SK-N-SH (cell line): Measurements from ENCODE around the gene TMTC2. TPM values are rescaled to one million over a fixed set of nuclear protein-coding genes. Genes with fewer than 3 reads are reported as not detected.

Experiments used
- CTCF ChIA-PET: fragments of 300-600, 350-600 bp; formaldehyde crosslinking; extraction: SDS; loops from one replicate; lab custom pipeline; 2021; lab: Yijun Ruan, JAX
- POLR2A ChIA-PET: fragments of 350-600 bp; sonication (Branson Sonifier 250); formaldehyde crosslinking; extraction: SDS; loops from one replicate; lab custom pipeline; 2020; ENCODE audit warnings: antibody characterized with exemption, inconsistent platforms; lab: Yijun Ruan, JAX
- DNase-seq: peaks from one replicate; pipeline ENCODE4 v3.0.0; 2012
- H2AFZ ChIP-seq: fragments of 200-600 bp; sonication (generic); 2 replicates; pipeline ENCODE4 v1.8.1; 2016; ENCODE audit warnings: antibody characterized with exemption, mild to moderate bottlenecking, low read depth
- H3F3A ChIP-seq: fragments of 200-600 bp; sonication (generic); replicated peaks from 2 replicates; pipeline ENCODE3; 2016; ENCODE audit warnings: antibody characterized with exemption, mild to moderate bottlenecking; ENCODE audit not compliant: insufficient read depth
- H3K27ac ChIP-seq, 2 experiments: fragments of 200-500 bp in 1 of 2; fragments of 200-600 bp in 1 of 2; sonication (Bioruptor generic) in 1 of 2; sonication (generic), shearing (Covaris generic) in 1 of 2; 2 replicates each; pipeline versions ENCODE4 v1.5.1 to v1.6.1; 2014 to 2016; ENCODE audit warnings: low read depth in 2 of 2, inconsistent platforms in 1 of 2, low read length in 1 of 2, mild to moderate bottlenecking in 1 of 2, mixed read lengths in 1 of 2
- H3K27me3 ChIP-seq: fragments of 200-600 bp; sonication (generic), shearing (Covaris generic); 2 replicates; pipeline ENCODE4 v1.6.1; 2016; ENCODE audit warnings: mixed run types; ENCODE audit not compliant: insufficient read depth
- H3K36me3 ChIP-seq, 2 experiments: fragments of 200-500 bp in 1 of 2; fragments of 200-600 bp in 1 of 2; sonication (Bioruptor generic) in 1 of 2; sonication (generic) in 1 of 2; replicated peaks in 1 of 2; 2 replicates each; pipeline versions ENCODE3 to v1.5.1; 2014 to 2016; ENCODE audit warnings: low read length in 1 of 2, mild to moderate bottlenecking in 1 of 2; ENCODE audit not compliant: insufficient read depth in 2 of 2, control insufficient read depth in 1 of 2
- H3K4me1 ChIP-seq, 2 experiments: fragments of 200-500 bp in 1 of 2; fragments of 200-600 bp in 1 of 2; sonication (Bioruptor generic) in 1 of 2; sonication (generic), shearing (Covaris generic) in 1 of 2; 2 replicates each; pipeline versions ENCODE4 v1.5.1 to v1.6.1; 2014 to 2016; ENCODE audit warnings: low read depth in 1 of 2, low read length in 1 of 2, mixed run types in 1 of 2; ENCODE audit not compliant: insufficient read depth in 2 of 2, control insufficient read depth in 1 of 2
- H3K4me2 ChIP-seq: fragments of 200-600 bp; sonication (generic), shearing (Covaris generic); 2 replicates; pipeline ENCODE4 v1.6.1; 2017; ENCODE audit warnings: mixed run types
- H3K4me3 ChIP-seq, 2 experiments: fragments of 200-500 bp in 1 of 2; fragments of 200-600 bp in 1 of 2; sonication (Bioruptor generic) in 1 of 2; sonication (generic), shearing (Covaris generic) in 1 of 2; 2 replicates each; pipeline versions ENCODE4 v1.5.1 to v1.8.1; 2014 to 2016; ENCODE audit warnings: low read depth in 2 of 2, inconsistent platforms in 1 of 2, low read length in 1 of 2, mild to moderate bottlenecking in 1 of 2, mixed read lengths in 1 of 2, moderate library complexity in 1 of 2
- H3K79me2 ChIP-seq: fragments of 200-600 bp; sonication (generic); 2 replicates; pipeline ENCODE4 v1.8.1; 2017; ENCODE audit warnings: mild to moderate bottlenecking; ENCODE audit not compliant: insufficient read depth
- H3K9ac ChIP-seq: fragments of 200-600 bp; sonication (generic); 2 replicates; pipeline ENCODE4 v1.6.1; 2017; ENCODE audit warnings: mixed run types
- H3K9me2 ChIP-seq: fragments of 200-600 bp; sonication (generic); 2 replicates; pipeline ENCODE4 v1.6.1; 2017; ENCODE audit warnings: mixed run types
- H3K9me3 ChIP-seq: fragments of 200-600 bp; sonication (generic); 2 replicates; pipeline ENCODE4 v1.6.1; 2017; ENCODE audit warnings: mixed run types, mild to moderate bottlenecking, moderate library complexity
- H4K20me1 ChIP-seq: fragments of 200-600 bp; sonication (generic); 2 replicates; pipeline ENCODE4 v1.6.1; 2017; ENCODE audit warnings: mild to moderate bottlenecking, mixed run types; ENCODE audit not compliant: insufficient read depth
- CHD2 ChIP-seq: fragments of 150-350 bp; IDR thresholded peaks from 2 replicates; pipeline ENCODE4 v1.6.1; 2018; ENCODE audit warnings: low read length; ENCODE audit not compliant: partially characterized antibody
- CTCF ChIP-seq: fragments of 200-600 bp; sonication (generic); IDR thresholded peaks from 2 replicates; pipeline ENCODE4 v1.6.1; 2017; ENCODE audit warnings: antibody characterized with exemption, mild to moderate bottlenecking, moderate library complexity
- ELF1 ChIP-seq: IDR thresholded peaks from 2 replicates; pipeline ENCODE4 v1.4.0; 2012
- EP300 ChIP-seq, 2 experiments: IDR thresholded peaks; 2 replicates each; pipeline versions ENCODE4 v1.4.0 to v1.6.1; 2012; ENCODE audit warnings: borderline replicate concordance in 1 of 2, low read depth in 1 of 2, low read length in 1 of 2
- EZH2phosphoT487 ChIP-seq: fragments of 200-600 bp; sonication (generic); IDR thresholded peaks from 2 replicates; pipeline ENCODE4 v1.6.1; 2017; ENCODE audit warnings: low read depth, mixed run types, mild to moderate bottlenecking, antibody characterized with exemption, moderate library complexity, borderline replicate concordance
- FOSL2 ChIP-seq: IDR thresholded peaks from 2 replicates; pipeline ENCODE4 v1.4.0; 2012; ENCODE audit warnings: low read depth, mild to moderate bottlenecking, moderate library complexity, borderline replicate concordance
- FOXJ3 ChIP-seq: sonication (generic); formaldehyde crosslinking; IDR thresholded peaks from 2 replicates; pipeline ENCODE4 v1.5.1; 2020; ENCODE audit warnings: mild to moderate bottlenecking, missing genetic modification reagents
- GABPA ChIP-seq: IDR thresholded peaks from 2 replicates; pipeline ENCODE4 v1.4.0; 2012; ENCODE audit warnings: low read depth, mild to moderate bottlenecking
- MEF2A ChIP-seq: IDR thresholded peaks from 2 replicates; pipeline ENCODE4 v1.4.0; 2012; ENCODE audit warnings: low read depth, borderline replicate concordance
- PBX3 ChIP-seq: IDR thresholded peaks from 2 replicates; pipeline ENCODE4; 2012
- RFX5 ChIP-seq: IDR thresholded peaks from 2 replicates; pipeline ENCODE4 v1.6.1; 2012; ENCODE audit warnings: mild to moderate bottlenecking, improper control_type of control experiment, low read length
- SIN3A ChIP-seq: IDR thresholded peaks from 2 replicates; pipeline ENCODE4 v1.6.1; 2012; ENCODE audit warnings: low read depth, mild to moderate bottlenecking, low read length, moderate library complexity, borderline replicate concordance
- SMC3 ChIP-seq: IDR thresholded peaks from 2 replicates; pipeline ENCODE4 v1.6.1; 2012; ENCODE audit warnings: low read depth, low read length, improper control_type of control experiment
- TAF1 ChIP-seq: IDR thresholded peaks from 2 replicates; pipeline ENCODE4 v1.6.1; 2012; ENCODE audit warnings: low read depth, mild to moderate bottlenecking, low read length, moderate library complexity, borderline replicate concordance
- TCF12 ChIP-seq: IDR thresholded peaks from 2 replicates; pipeline ENCODE4 v1.4.0; 2012
- USF2 ChIP-seq: fragments of 150-350 bp; IDR thresholded peaks from 2 replicates; pipeline ENCODE4 v1.6.1; 2017; ENCODE audit warnings: antibody characterized with exemption, low read length, low read depth, borderline replicate concordance
- YY1 ChIP-seq: IDR thresholded peaks from 2 replicates; pipeline ENCODE4 v1.4.0; 2012; ENCODE audit warnings: low read depth, mild to moderate bottlenecking
- WGBS: methylation state at CpG from one replicate; pipeline ENCODE4 v1.1.6; 2017; ENCODE audit warnings: low lambda C conversion rate; 5-methylcytosine and 5-hydroxymethylcytosine counted together
- polyA plus RNA-seq, 3 experiments: library from polyadenylated mRNA; depleted of rRNA; stranded (reverse); fragments of >200 nt; gene quantifications; 2 replicates each; pipeline ENCODE4 v1.2.3, GENCODE V29; 2012

The TMTC2 gene
- polyA plus RNA-seq, 1 of the 3 experiments (the other 2 are of a cell fraction) = 4.1 TPM

- H3K79me2 ChIP-seq = no peaks in the 10 kb centered on the region
- H3K4me1 ChIP-seq = no peaks in the 10 kb centered on the region; a peak in 2 of 4 replicates
- H3K9ac ChIP-seq = no peak overlapping the region
- DNase-seq = no peak
- no peak overlapping the region for H3K4me3 ChIP-seq
- CTCF ChIA-PET = interaction anchor here (0.6 to 1.1 kb wide), 2 partner anchors 15 to 30 kb away, joined by 3 read pairs; no protein-coding TSS in a partner anchor
- 84% methylated on average over 5 of the region's 5 CpGs for WGBS
- H3K4me2 ChIP-seq = no peak overlapping the region
- H3K27ac ChIP-seq = no peak overlapping the region
- no peak overlapping the region for H2AFZ ChIP-seq
- no peaks in the 10 kb centered on the region for H3K9me2 ChIP-seq
- no peaks in the 10 kb centered on the region for H3F3A ChIP-seq
- H4K20me1 ChIP-seq = no peaks in the 10 kb centered on the region
- no peaks in the 10 kb centered on the region for H3K36me3 ChIP-seq
- TF ChIP-seq ELF1 (no peak), YY1 (no peak), FOSL2 (no peak), EZH2phosphoT487 (no peak), RFX5 (no peak), PBX3 (no peak), SIN3A (no peak), GABPA (no peak), CHD2 (no peak), FOXJ3 (CRISPR knock-in tag) (no peak), MEF2A (no peak), CTCF (no peak), TAF1 (no peak), TCF12 (no peak)
- no peaks in the 10 kb centered on the region for H3K9me3 ChIP-seq
- POLR2A ChIA-PET = no interaction called here
- H3K27me3 ChIP-seq = no peaks in the 10 kb centered on the region
These were observed 411.1 kb downstream of the TMTC2 start for GRCh38 chr12:83097643-83098342.

GRCh38 chr12:83099436-83099835 lies 412.7 kb downstream of the TMTC2 start:
- no peaks in the 10 kb centered on the region for H3K27me3 ChIP-seq
- H3K4me2 ChIP-seq = no peak overlapping the region
- H4K20me1 ChIP-seq = no peaks in the 10 kb centered on the region
- TF ChIP-seq SMC3 = no peak
- TF ChIP-seq PBX3 = no peak
- TF ChIP-seq TCF12 = no peak
- TF ChIP-seq CTCF = no peak
- TF ChIP-seq GABPA = no peak
- TF ChIP-seq USF2 = no peak
- no peak for TF ChIP-seq TAF1
- TF ChIP-seq EP300 (IDR thresholded peaks at IDR 0.05; ENCODE audit: borderline replicate concordance in 1 of 2, low read depth in 1 of 2, low read length in 1 of 2) = no peak
- no peak for TF ChIP-seq ELF1
- TF ChIP-seq YY1 = no peak
- TF ChIP-seq, all 33 proteins: peak for 0
- H3K9me3 ChIP-seq = no peaks in the 10 kb centered on the region
- POLR2A ChIA-PET = no interaction called here
- no peak overlapping the region for H3K9ac ChIP-seq
- no peaks in the 10 kb centered on the region for H3K36me3 ChIP-seq
- CTCF ChIA-PET = interaction anchor here (0.6 kb wide), 1 partner anchor 598 kb away, joined by 4 read pairs; no protein-coding TSS in a partner anchor
- no peaks in the 10 kb centered on the region for H3K79me2 ChIP-seq
- no peaks in the 10 kb centered on the region for H3F3A ChIP-seq
- no peak overlapping the region for H2AFZ ChIP-seq
- H3K27ac ChIP-seq = no peak overlapping the region
- H3K4me1 ChIP-seq = no peaks in the 10 kb centered on the region; a peak in 2 of 4 replicates
- WGBS = 82% methylated on average over 3 of the region's 3 CpGs
- no peak overlapping the region for H3K4me3 ChIP-seq
- no peaks in the 10 kb centered on the region for H3K9me2 ChIP-seq
- no peak for DNase-seq
